Hypothalamus (tissue), 51 donors: Measurements from ENCODE around the gene SLC35A2.

Source experiments
- DNase-seq, 51 donors: peaks; one replicate each; lab custom pipeline; 2025; lab: John Stamatoyannopoulos, UW

SLC35A2 gene

DNA sequence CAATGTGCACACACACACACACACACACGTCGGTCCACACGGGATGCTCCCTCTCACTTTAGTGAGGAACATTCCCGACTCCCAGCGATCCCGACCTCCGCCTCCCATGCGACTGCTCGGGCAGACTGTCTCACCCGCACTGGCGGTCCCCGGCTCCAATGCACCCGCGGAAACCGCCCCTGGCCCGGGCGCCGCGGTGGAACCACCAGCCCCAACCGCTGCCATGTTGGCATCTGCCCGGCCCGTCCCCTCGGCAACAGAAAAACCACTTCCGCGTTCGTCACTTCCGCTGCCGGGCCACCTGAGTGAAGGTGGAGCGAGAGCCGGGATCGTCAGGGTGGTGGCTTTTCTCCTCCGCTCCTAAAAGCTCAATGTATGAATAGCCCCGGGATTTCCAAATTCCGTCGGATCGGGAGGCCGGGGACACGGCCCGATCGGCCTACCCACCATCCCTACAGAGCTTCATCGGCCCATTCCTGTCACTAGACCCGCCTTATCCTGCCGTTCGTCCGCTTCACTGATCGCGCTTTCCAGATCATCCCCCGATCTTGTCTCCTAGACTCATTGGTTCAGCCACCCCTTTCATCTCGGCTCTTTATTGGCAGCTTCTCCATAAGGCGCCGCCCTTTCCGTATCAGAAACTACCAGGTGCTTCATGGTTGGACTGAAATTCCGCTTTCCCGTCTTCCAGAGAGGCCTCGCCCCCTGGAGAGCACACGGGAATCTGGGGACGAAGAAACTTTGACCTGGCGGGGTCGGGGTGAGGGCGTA is at the start of gene SLC35A2:
Gene SLC35A2 (minus strand): TSS at position 235 of the 771 bp plus-strand sequence. CDS start 10 bp downstream, at position 225.
- DNase-seq = peak; percentile 1 to 85 (median 67)

DNA sequence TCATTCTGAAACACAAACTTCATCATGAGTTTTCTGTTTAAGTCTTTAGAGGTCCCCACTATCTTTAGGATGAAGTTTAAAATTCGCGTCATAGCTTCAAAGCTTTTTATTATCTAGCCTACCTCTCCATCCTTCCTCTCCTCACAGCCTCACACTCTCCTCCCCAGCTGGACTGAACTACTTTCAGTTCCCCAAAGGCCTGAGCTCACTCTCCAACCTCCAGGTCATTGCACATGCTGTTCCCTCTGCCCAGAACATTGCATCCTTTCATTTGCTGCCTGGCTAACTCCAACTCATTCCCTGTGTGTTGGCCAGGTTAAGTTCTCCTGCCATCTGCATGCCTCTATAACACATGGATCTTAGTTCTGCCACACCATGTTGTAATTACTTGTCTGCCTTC is 48.8 kb upstream of the SLC35A2 start:
- no peak for DNase-seq

DNA sequence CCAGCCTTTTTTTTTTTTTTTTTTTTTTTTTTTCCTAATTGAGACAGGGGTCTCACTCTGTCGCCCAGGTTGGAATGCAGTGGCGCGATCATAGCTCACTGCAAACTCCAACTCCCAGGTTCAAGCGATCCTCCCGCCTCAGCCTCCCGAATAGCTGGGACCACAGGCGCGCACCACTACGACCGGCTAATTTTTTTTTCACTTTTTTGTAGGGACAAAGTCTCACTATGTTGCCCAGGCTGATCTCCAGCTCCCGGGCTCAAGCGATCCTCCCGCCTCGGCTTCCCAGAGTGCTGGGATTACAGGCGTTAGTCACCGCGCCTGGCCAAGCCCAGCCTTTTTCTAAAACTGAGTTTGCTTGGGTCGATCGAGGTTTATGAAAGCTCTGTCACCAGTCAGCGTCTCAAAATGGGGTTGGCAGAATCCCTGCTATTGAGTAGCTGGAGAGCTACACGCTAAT is 47.2 kb upstream of the SLC35A2 start:
- peak in 18 of 51 donors; percentile 3 to 49 (median 28) for DNase-seq

- DNase-seq = peak; percentile 49 to 97 (median 90)
Observed at GRCh38 chrX:48957827-48958634, 46.6 kb upstream of the SLC35A2 start.

- DNase-seq = peak in 45 of 51 donors; percentile 4 to 88 (median 51)
Observed at GRCh38 chrX:48957477-48957826, 46.0 kb upstream of the SLC35A2 start, which contains the start of gene OTUD5. Gene OTUD5, minus strand, starts transcription at chrX:48957607. Its CDS starts 37 bp downstream, at chrX:48957570.

GRCh38 chrX:48956728-48957414 is 45.4 kb upstream of the SLC35A2 start:
- DNase-seq = peak in 3 of 51 donors; percentile 0 to 5 (median 0)

- no peak for DNase-seq
Observed at GRCh38 chrX:48948589-48948988, 37.1 kb upstream of the SLC35A2 start.

DNA sequence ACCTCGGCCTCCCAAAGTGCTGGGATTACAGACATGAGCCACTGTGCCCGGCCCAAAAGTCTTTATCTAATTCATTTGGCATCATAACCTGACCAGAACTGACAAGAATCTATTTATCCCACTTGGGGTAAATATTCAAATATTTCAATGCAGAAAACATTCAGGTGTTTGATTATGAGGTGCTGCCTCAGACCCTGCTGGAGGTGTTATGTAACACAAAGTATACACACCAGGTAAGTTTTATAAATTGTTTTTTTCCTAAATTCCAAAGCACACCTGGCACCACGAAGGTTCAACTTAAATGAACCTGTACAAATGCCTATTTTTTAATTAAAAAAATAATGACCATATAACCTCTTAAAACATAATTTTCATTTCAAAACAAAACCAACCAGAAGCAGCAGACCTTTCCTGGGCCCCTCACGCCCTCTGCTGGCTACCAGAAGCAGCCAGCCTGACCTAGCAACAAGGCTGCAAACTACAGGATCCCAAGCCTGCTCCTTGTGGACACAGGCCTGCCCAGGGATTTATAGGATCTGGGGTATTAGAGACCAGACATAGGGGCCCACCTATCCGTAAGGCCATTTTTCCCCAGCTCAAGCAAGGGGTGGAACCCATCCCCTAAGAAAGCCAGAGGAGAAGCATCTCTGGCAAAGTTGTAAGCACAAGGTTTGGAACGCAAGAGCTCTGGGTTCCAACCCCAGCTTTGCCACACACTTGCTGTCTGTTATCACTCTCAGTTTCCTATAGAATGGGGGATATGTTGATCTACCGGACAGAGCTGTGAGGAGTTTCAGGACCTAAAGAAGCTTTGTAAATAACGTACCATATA is 34.3 kb upstream of the SLC35A2 start:
- peak in 25 of 51 donors; percentile 0 to 45 (median 8) for DNase-seq

- DNase-seq = no peak
Observed at GRCh38 chrX:48942895-48943294, 31.4 kb upstream of the SLC35A2 start.

- no peak for DNase-seq
Observed at GRCh38 chrX:48940404-48940955, 29.0 kb upstream of the SLC35A2 start.

- DNase-seq = no peak
Observed at GRCh38 chrX:48939524-48940228, 28.2 kb upstream of the SLC35A2 start.

DNA sequence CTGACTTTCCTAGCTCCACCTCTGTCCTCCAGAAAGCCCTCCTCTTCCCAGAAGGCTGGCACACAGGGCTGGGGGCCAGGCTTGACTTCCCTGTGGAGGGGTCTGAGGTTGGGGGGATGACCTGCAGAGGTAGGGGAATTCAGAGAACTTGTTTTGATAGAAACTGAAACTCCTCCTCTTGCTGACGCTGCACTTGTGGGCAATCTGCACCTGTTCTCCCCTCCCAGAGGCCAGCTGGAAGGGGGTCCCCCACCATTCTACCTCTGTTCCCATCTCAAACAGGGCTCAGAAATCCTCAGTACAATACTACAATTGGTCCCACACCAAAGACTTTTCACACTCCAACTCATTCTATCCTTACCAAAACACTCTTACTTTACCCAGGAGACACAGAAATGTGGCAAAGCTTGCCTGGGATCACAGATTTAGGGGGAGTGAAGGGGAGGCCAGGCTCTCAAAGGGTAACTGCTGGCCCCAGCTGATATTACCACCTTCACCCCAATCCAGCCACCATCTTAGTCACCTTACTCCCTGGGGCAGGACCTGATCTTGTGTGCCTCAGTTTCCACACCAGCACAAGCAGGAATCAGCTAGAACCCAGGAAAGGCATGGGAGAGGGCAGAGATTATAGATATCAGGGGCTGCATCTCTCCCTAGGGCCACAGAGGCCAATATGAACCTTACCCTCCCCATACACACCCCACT is 27.4 kb upstream of the SLC35A2 start:
- DNase-seq = no peak

DNA sequence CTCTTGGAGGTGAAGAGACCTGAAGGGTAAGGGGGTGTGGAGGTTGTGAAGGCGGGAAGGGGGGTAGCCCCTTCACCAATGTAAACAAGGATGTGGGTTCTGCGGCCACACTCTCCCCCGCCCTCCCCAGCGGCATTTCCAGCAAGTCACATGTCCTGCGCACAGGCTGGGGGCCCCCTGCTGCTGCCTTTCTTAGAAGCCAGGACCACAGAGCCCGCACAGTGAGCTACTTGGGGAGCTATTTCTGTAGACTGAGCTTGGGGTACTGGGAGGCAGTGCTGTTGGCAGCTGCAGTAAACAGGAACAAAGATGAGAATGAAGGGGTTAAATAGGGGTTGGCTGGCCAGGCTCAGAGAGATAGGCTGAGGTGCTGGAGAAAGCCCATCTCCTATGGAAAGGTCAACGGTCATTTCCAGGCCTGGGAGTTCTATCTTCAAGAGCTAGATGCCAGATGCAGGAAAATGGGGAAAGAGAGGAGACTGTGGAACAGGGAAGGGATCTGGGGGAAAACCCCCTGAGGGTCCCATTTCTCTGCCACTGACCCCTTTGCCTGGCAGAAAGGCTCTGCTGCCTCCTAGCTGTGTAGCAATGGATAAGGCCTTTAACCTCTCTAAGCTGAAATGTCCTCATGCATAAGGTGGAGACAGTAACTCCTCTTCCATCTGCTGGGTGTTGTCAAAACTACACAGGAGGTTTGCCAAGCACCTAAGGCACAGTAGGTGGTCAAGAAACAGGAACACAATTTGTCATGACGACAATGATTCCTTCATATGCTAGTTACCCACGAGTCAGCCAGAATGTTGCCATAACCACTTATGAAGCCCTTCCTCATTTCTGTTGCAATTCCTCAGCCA is 25.8 kb upstream of the SLC35A2 start:
- DNase-seq = peak in 18 of 51 donors; percentile 0 to 23 (median 5)

DNA sequence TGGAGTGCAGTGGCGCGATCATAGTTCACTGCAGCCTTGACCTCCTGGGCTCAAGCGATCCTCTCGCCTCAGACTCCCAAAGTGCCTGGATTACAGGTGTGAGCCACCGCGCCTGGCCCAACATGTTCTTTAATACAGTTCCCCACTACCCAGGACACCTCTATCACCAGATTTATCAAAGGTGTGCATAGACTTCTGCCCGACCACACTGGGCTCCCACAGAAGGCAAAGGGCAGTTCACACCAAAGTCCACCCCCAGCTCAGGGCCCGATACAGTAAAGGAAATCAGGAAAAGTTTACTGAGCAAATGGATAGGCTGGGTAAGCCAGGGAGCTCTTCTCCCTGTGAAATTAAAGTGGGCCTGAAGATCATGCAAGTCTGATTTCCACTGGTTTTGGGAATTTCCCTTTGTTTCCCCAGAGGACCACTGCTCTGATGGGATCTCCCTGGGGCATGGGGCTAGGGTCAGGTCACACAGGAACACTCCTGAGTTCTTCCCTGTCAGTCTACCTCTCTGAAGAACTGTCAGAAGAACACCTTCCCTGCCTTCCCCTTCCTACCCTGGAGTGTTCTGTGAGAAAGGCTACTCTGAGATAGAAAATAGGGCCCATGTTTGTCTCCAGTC is 25.1 kb upstream of the SLC35A2 start:
- DNase-seq = no peak

- DNase-seq = no peak
Observed at GRCh38 chrX:48935301-48935670, 23.8 kb upstream of the SLC35A2 start.

- no peak for DNase-seq
Observed at GRCh38 chrX:48934581-48935300, 23.3 kb upstream of the SLC35A2 start.
